ENCODE results near the gene MS4A7. TPM values are rescaled to one million over a fixed set of nuclear protein-coding genes. Genes with fewer than 3 reads are reported as not detected.

MS4A7 gene
- total and polyA plus RNA-seq, 10 donors: 41.8 to 652 (median 252) TPM

GRCh38 chr11:60389279-60389910 is 11.1 kb downstream of the MS4A7 start:
- DNase-seq: no peak
- 29 to 59% (median 34%) methylated on average over 5 of the region's 5 CpGs for WGBS, 5 donors
- intact Hi-C loops (cut with DNase I; ENCODE audit: low total_unique reads): no loop called here
- TF ChIP-seq POLR2AphosphoS5 (IDR thresholded peaks at IDR 0.05) (peak in 1 of 3 donors; percentile 72), POLR2A (IDR thresholded peaks at IDR 0.05) (no peak)
- Histone ChIP-seq H3K9me3 (no peaks in the 10 kb centered on the region), H3K36me3 (peaks cover 0 to 45% (median 0%) of the 10 kb centered on the region in 6 donors), H3K4me1 (peaks cover 0 to 39% (median 10%) of the 10 kb centered on the region in 6 donors), H3K4me3 (no peak overlapping the region), H3K27me3 (replicated peaks in 1 of 7) (no peaks in the 10 kb centered on the region), H3K27ac (peak overlapping the region; percentile 36 to 81 (median 66))

GRCh38 chr11:60390419-60390818 is 12.1 kb downstream of the MS4A7 start:
- Histone ChIP-seq H3K36me3 (peaks cover 0 to 37% (median 0%) of the 10 kb centered on the region in 6 donors), H3K27ac (peak overlapping the region in 5 of 8 donors; percentile 60 to 81 (median 73)), H3K4me3 (no peak overlapping the region), H3K27me3 (replicated peaks in 1 of 7) (no peaks in the 10 kb centered on the region), H3K4me1 (peaks cover 0 to 39% (median 10%) of the 10 kb centered on the region in 6 donors), H3K9me3 (no peaks in the 10 kb centered on the region)
- intact Hi-C loops (cut with DNase I; ENCODE audit: low total_unique reads): no loop called here
- TF ChIP-seq POLR2AphosphoS5 (IDR thresholded peaks at IDR 0.05): peak in 1 of 3 donors; percentile 50
- no peak for TF ChIP-seq POLR2A (IDR thresholded peaks at IDR 0.05)
- no peak for TF ChIP-seq CTCF (IDR thresholded peaks at IDR 0.05 in 8 of 11, conservative IDR thresholded peaks at IDR 0.05 in 3 of 11)
- DNase-seq: no peak

DNA sequence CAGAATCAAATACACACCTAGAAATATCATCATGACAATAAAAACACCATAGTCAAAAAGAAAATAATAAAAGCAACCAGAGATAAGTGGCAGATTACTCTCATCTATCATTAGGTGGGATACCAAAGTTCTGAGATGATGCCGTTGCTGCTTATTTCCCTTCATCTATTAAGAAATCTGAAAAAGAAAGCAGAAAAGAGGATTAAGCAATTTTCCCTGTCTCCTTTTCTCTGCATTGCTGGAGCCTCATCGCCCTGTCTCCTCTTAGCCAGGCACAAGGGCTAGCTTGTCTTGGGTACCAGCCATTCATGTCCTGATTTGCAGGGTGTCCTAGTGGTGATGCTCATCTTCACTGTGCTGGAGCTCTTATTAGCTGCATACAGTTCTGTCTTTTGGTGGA is 14.0 kb downstream of the MS4A7 start:
- Histone ChIP-seq H3K27ac (peak overlapping the region in 1 of 8 donors; percentile 21), H3K9me3 (no peaks in the 10 kb centered on the region), H3K36me3 (peaks cover 0 to 17% (median 0%) of the 10 kb centered on the region in 6 donors), H3K27me3 (replicated peaks in 1 of 7) (no peaks in the 10 kb centered on the region), H3K4me3 (no peak overlapping the region), H3K4me1 (peaks cover 0 to 56% (median 13%) of the 10 kb centered on the region in 6 donors)
- intact Hi-C loops (cut with DNase I; ENCODE audit: low total_unique reads): no loop called here
- DNase-seq: no peak
- TF ChIP-seq POLR2A (IDR thresholded peaks at IDR 0.05): peak in 1 of 3 donors; percentile 21
- TF ChIP-seq CTCF (IDR thresholded peaks at IDR 0.05 in 8 of 11, conservative IDR thresholded peaks at IDR 0.05 in 3 of 11): no peak
- TF ChIP-seq POLR2AphosphoS5 (IDR thresholded peaks at IDR 0.05): peak in 1 of 3 donors; percentile 75
- 45 to 76% (median 65%) methylated on average over 2 of the region's 2 CpGs for WGBS, 5 donors

DNA sequence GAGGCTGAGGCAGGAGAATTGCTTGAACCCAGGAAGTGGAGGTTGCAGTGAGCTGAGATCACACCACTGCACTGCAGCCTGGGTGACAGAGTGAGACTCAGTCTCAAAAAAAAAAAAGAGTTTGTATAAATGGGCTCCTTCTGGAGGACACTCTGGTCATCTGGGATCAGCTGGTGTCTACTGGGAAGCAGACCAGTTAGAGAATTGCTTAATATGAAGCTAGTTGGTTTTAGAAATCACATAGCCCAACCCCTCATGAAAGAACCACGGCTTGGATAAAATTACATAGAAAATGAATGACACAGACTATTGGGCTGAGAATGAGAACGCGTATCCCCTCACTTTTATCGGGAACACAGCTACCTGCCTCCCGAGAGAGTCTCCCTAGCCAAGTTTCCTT is 14.7 kb downstream of the MS4A7 start:
- Histone ChIP-seq H3K9me3 (no peaks in the 10 kb centered on the region), H3K4me1 (peaks cover 0 to 60% (median 13%) of the 10 kb centered on the region in 6 donors), H3K36me3 (peaks cover 0 to 12% (median 0%) of the 10 kb centered on the region in 6 donors), H3K27ac (peak overlapping the region in 1 of 8 donors; percentile 21), H3K4me3 (no peak overlapping the region), H3K27me3 (replicated peaks in 1 of 7) (no peaks in the 10 kb centered on the region)
- intact Hi-C loops (cut with DNase I; ENCODE audit: low total_unique reads): no loop called here
- TF ChIP-seq POLR2A (IDR thresholded peaks at IDR 0.05) (no peak), POLR2AphosphoS5 (IDR thresholded peaks at IDR 0.05) (peak in 1 of 3 donors; percentile 18)
- no peak for DNase-seq
- 72 to 91% (median 88%) methylated on average over 5 of the region's 5 CpGs for WGBS, 5 donors

DNA sequence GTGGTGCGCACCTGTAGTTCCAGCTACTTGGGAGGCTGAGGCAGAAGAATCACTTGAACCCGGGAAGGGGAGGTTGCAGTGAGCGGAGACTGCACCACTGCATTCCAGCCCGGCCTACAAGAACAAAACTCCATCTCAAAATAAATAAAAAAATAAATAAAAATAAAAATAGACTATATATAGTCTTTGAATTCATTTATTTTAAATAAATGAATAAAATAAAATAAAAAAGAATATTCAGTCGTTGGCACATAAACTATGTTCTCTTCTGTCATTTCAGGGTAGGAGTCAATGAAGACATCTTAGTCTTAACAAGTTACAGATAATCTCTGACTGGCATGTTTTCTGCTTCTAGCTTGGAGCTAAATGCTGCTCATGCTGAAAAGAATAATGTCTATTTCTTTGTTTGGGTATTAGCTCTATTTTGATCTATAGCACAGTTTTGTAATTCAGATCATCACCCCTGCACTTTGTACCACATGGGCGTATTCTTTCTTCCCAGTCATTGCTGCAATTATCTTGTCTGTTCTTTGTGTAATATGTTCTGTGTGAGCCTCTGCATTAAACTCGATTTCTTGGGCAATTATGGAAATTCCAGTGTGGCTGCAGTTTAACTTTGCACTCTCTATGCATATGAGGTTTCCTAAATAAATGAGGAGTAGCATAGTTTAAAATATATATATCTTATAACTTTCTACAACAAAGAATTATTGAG is 16.5 kb downstream of the MS4A7 start:
- no peak for DNase-seq
- WGBS, 5 donors: 70 to 89% (median 80%) methylated on average over 7 of the region's 7 CpGs
- peaks cover 0 to 43% (median 5%) of the 10 kb centered on the region in 6 donors for H3K4me1 ChIP-seq
- peak in 1 of 3 donors; percentile 5 for TF ChIP-seq POLR2AphosphoS5 (IDR thresholded peaks at IDR 0.05)
- no peak for TF ChIP-seq POLR2A (IDR thresholded peaks at IDR 0.05)
- no peak for TF ChIP-seq CTCF (IDR thresholded peaks at IDR 0.05 in 8 of 11, conservative IDR thresholded peaks at IDR 0.05 in 3 of 11)
- intact Hi-C loops (cut with DNase I; ENCODE audit: low total_unique reads): no loop called here
- no peak overlapping the region for H3K4me3 ChIP-seq
- no peaks in the 10 kb centered on the region for H3K27me3 ChIP-seq (replicated peaks in 1 of 7)
- peaks cover 0 to 12% (median 0%) of the 10 kb centered on the region in 6 donors for H3K36me3 ChIP-seq
- no peaks in the 10 kb centered on the region for H3K9me3 ChIP-seq
- H3K27ac ChIP-seq: peak overlapping the region in 1 of 8 donors; percentile 62

Measured in spleen (tissue), 11 donors.